ENCODE data around the gene CLNK. TPM values are rescaled to one million over a fixed set of nuclear protein-coding genes. Genes with fewer than 3 reads are reported as not detected.

CLNK gene
- total and polyA plus RNA-seq, 4 donors: under 0.01 to 0.01 (median under 0.01) TPM; not detected in 1

- no peaks in the 10 kb centered on the region for H3K9me3 ChIP-seq (ENCODE audit: control insufficient read depth in 4 of 4, low read length in 3 of 4)
- H3K36me3 ChIP-seq (ENCODE audit: control insufficient read depth in 4 of 4, insufficient read depth in 3 of 4, low read depth in 1 of 4, low read length in 3 of 4): no peaks in the 10 kb centered on the region
- peaks cover 0 to 5% (median 0%) of the 10 kb centered on the region in 4 donors for H3K27me3 ChIP-seq (ENCODE audit: control insufficient read depth in 4 of 4, insufficient read depth in 4 of 4, low read length in 3 of 4)
- WGBS: 54% methylated on average over 3 of the region's 3 CpGs
- peaks cover 0 to 8% (median 5%) of the 10 kb centered on the region in 4 donors for H3K4me1 ChIP-seq (ENCODE audit: control insufficient read depth in 4 of 4, insufficient read depth in 4 of 4, low read length in 3 of 4)
- no peak overlapping the region for H3K9ac ChIP-seq (ENCODE audit: low read depth in 1 of 2, low read length in 2 of 2)
- H3K4me3 ChIP-seq (ENCODE audit: low read depth in 1 of 3, low read length in 3 of 3): no peak overlapping the region
- DNase-seq (ENCODE audit: low spot score): no peak
- no peak overlapping the region for H3K27ac ChIP-seq (ENCODE audit: low read depth in 1 of 2, low read length in 2 of 2)
- TF ChIP-seq RAD21 (IDR thresholded peaks at IDR 0.05): no peak
- no peak for TF ChIP-seq CTCF (IDR thresholded peaks at IDR 0.05; ENCODE audit: low read depth, low read length, missing input control)
- no peak for TF ChIP-seq YY1 (IDR thresholded peaks at IDR 0.05)
- TF ChIP-seq RXRA (IDR thresholded peaks at IDR 0.05): no peak
- TF ChIP-seq ATF3 (IDR thresholded peaks at IDR 0.05): no peak
- TF ChIP-seq EGR1 (IDR thresholded peaks at IDR 0.05; ENCODE audit: low read depth in 2 of 2): no peak
Measured at GRCh38 chr4:10581022-10581421, 103.5 kb downstream of the CLNK start.

- Histone ChIP-seq H3K9me3 (ENCODE audit: control insufficient read depth in 4 of 4, low read length in 3 of 4) (no peaks in the 10 kb centered on the region), H3K4me3 (ENCODE audit: low read depth in 1 of 3, low read length in 3 of 3) (no peak overlapping the region), H3K27ac (ENCODE audit: low read depth in 1 of 2, low read length in 2 of 2) (no peak overlapping the region), H3K9ac (ENCODE audit: low read depth in 1 of 2, low read length in 2 of 2) (no peak overlapping the region), H3K4me1 (ENCODE audit: control insufficient read depth in 4 of 4, insufficient read depth in 4 of 4, low read length in 3 of 4) (peaks cover 0 to 8% (median 5%) of the 10 kb centered on the region in 4 donors), H3K27me3 (ENCODE audit: control insufficient read depth in 4 of 4, insufficient read depth in 4 of 4, low read length in 3 of 4) (peaks cover 0 to 5% (median 0%) of the 10 kb centered on the region in 4 donors), H3K36me3 (ENCODE audit: control insufficient read depth in 4 of 4, insufficient read depth in 3 of 4, low read depth in 1 of 4, low read length in 3 of 4) (no peaks in the 10 kb centered on the region)
- DNase-seq (ENCODE audit: low spot score): no peak
- WGBS: 72% methylated on average over 1 of the region's 1 CpG
- no peak for TF ChIP-seq FOXA1 (IDR thresholded peaks at IDR 0.05)
- no peak for TF ChIP-seq EGR1 (IDR thresholded peaks at IDR 0.05; ENCODE audit: low read depth in 2 of 2)
- no peak for TF ChIP-seq RXRA (IDR thresholded peaks at IDR 0.05)
- no peak for TF ChIP-seq SP1 (IDR thresholded peaks at IDR 0.05)
- no peak for TF ChIP-seq GABPA (IDR thresholded peaks at IDR 0.05 in 1 of 2, conservative IDR thresholded peaks at IDR 0.05 in 1 of 2)
- no peak for TF ChIP-seq REST (IDR thresholded peaks at IDR 0.05)
- no peak for TF ChIP-seq MAX (IDR thresholded peaks at IDR 0.05)
- TF ChIP-seq HNF4G (IDR thresholded peaks at IDR 0.05): no peak
- no peak for TF ChIP-seq ZBTB33 (IDR thresholded peaks at IDR 0.05)
- no peak for TF ChIP-seq YY1 (IDR thresholded peaks at IDR 0.05)
- TF ChIP-seq FOXA2 (IDR thresholded peaks at IDR 0.05): no peak
- no peak for TF ChIP-seq CTCF (IDR thresholded peaks at IDR 0.05; ENCODE audit: low read depth, low read length, missing input control)
- TF ChIP-seq RAD21 (IDR thresholded peaks at IDR 0.05): no peak
- TF ChIP-seq HNF4A (conservative IDR thresholded peaks at IDR 0.05): no peak
- no peak for TF ChIP-seq NR2F2 (IDR thresholded peaks at IDR 0.05)
- no peak for TF ChIP-seq ATF3 (IDR thresholded peaks at IDR 0.05)
- no peak for TF ChIP-seq TAF1 (conservative IDR thresholded peaks at IDR 0.05)
- no peak for TF ChIP-seq JUND (IDR thresholded peaks at IDR 0.05)
Measured at GRCh38 chr4:10579648-10580047, 104.9 kb downstream of the CLNK start.
